DND-41 (cell line): Measurements from ENCODE around the gene ELMOD1.

Experiments used
- ATAC-seq: fragments of 200-7000 bp; cut with Tn5 transposase; 3 replicates; pipeline ENCODE4 v1.9.1; 2021; ENCODE audit warnings: low read depth; ENCODE audit not compliant: insufficient read depth
- DNase-seq: peaks from one replicate; pipeline ENCODE4 v3.0.0-alpha.2; 2020
- H2AFZ ChIP-seq: 2 replicates; pipeline ENCODE4 v1.6.0; 2012; ENCODE audit warnings: low read depth, low read length
- H3K27ac ChIP-seq: 2 replicates; pipeline ENCODE4 v1.5.1; 2012; ENCODE audit warnings: low read length, inconsistent platforms
- H3K27me3 ChIP-seq: fragments of 200-600 bp; sonication (generic); 2 replicates; pipeline ENCODE4 v1.6.0; 2012; ENCODE audit warnings: low read length, mild to moderate bottlenecking, inconsistent platforms; ENCODE audit not compliant: insufficient read depth, poor library complexity
- H3K36me3 ChIP-seq: 2 replicates; pipeline ENCODE4 v1.5.1; 2012; ENCODE audit warnings: low read length, inconsistent platforms; ENCODE audit not compliant: insufficient read depth
- H3K4me1 ChIP-seq: 2 replicates; pipeline ENCODE4 v1.5.1; 2012; ENCODE audit warnings: mild to moderate bottlenecking, low read length; ENCODE audit not compliant: insufficient read depth
- H3K4me2 ChIP-seq: 2 replicates; pipeline ENCODE4 v1.6.0; 2012; ENCODE audit warnings: mild to moderate bottlenecking, moderate library complexity, low read length, inconsistent platforms; ENCODE audit not compliant: insufficient read depth
- H3K4me3 ChIP-seq, 2 experiments: fragments of 200-600 bp in 1 of 2; shearing (Covaris generic) in 1 of 2; 2 replicates each; pipeline ENCODE4 v1.5.1; 2012 to 2016; ENCODE audit warnings: inconsistent platforms in 2 of 2, low read length in 2 of 2, mild to moderate bottlenecking in 2 of 2, low read depth in 1 of 2, moderate library complexity in 1 of 2
- H3K79me2 ChIP-seq: 2 replicates; pipeline ENCODE4 v1.6.0; 2012; ENCODE audit warnings: low read length, inconsistent platforms; ENCODE audit not compliant: insufficient read depth
- H3K9ac ChIP-seq: 2 replicates; pipeline ENCODE4 v1.6.0; 2012; ENCODE audit warnings: low read depth, mild to moderate bottlenecking, inconsistent platforms, low read length, moderate library complexity
- H3K9me3 ChIP-seq: 2 replicates; pipeline ENCODE4 v1.5.1; 2012; ENCODE audit warnings: low read length, moderate library complexity, mild to moderate bottlenecking, inconsistent platforms; ENCODE audit not compliant: insufficient read depth, severe bottlenecking
- H4K20me1 ChIP-seq: 2 replicates; pipeline ENCODE4 v1.6.0; 2012; ENCODE audit warnings: low read length; ENCODE audit not compliant: insufficient read depth
- EZH2 ChIP-seq: IDR thresholded peaks from 3 replicates; pipeline ENCODE4 v1.6.1; 2012; ENCODE audit warnings: borderline replicate concordance, low read depth, mild to moderate bottlenecking, moderate library complexity, low read length, inconsistent platforms; ENCODE audit not compliant: severe bottlenecking
- TF ChIP-seq, protein P1 (sequence below): IDR thresholded peaks from 2 replicates; pipeline ENCODE4 v1.5.1; 2012; ENCODE audit warnings: borderline replicate concordance, low read length, moderate library complexity, mild to moderate bottlenecking; ENCODE audit not compliant: poor library complexity, severe bottlenecking; ENCODE audit errors: extremely low read depth

ELMOD1 gene

DNA sequence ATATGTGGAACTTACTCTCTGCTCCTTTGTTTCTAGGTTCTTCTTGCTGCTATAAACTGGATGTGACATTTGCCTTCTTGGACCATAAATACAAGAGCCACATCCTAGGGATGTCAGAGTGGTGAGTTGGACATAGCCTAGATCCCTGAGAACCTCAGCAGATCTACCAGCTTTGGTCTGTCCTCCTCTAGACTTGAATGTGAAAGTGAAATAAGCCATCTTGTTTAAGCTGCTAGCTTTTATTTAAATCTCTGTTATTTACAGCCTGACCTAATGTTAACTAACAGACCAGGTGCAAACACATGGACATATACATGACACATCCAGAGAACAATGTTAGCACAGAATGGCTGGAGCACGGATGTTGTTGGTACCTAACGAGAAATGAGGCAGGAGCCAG is 85.0 kb downstream of the ELMOD1 start:
- TF ChIP-seq EZH2 = no peak
- TF ChIP-seq, protein P1, sequence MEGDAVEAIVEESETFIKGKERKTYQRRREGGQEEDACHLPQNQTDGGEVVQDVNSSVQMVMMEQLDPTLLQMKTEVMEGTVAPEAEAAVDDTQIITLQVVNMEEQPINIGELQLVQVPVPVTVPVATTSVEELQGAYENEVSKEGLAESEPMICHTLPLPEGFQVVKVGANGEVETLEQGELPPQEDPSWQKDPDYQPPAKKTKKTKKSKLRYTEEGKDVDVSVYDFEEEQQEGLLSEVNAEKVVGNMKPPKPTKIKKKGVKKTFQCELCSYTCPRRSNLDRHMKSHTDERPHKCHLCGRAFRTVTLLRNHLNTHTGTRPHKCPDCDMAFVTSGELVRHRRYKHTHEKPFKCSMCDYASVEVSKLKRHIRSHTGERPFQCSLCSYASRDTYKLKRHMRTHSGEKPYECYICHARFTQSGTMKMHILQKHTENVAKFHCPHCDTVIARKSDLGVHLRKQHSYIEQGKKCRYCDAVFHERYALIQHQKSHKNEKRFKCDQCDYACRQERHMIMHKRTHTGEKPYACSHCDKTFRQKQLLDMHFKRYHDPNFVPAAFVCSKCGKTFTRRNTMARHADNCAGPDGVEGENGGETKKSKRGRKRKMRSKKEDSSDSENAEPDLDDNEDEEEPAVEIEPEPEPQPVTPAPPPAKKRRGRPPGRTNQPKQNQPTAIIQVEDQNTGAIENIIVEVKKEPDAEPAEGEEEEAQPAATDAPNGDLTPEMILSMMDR = no peak
- Histone ChIP-seq H4K20me1 (no peaks in the 10 kb centered on the region), H3K27ac (no peak overlapping the region), H3K9me3 (no peaks in the 10 kb centered on the region), H3K4me2 (no peak overlapping the region), H3K4me1 (no peaks in the 10 kb centered on the region), H2AFZ (no peak overlapping the region), H3K9ac (no peak overlapping the region), H3K79me2 (no peaks in the 10 kb centered on the region), H3K36me3 (no peaks in the 10 kb centered on the region), H3K4me3 (no peak overlapping the region), H3K27me3 (no peaks in the 10 kb centered on the region)
- ATAC-seq (no peak), DNase-seq (no peak)

DNA sequence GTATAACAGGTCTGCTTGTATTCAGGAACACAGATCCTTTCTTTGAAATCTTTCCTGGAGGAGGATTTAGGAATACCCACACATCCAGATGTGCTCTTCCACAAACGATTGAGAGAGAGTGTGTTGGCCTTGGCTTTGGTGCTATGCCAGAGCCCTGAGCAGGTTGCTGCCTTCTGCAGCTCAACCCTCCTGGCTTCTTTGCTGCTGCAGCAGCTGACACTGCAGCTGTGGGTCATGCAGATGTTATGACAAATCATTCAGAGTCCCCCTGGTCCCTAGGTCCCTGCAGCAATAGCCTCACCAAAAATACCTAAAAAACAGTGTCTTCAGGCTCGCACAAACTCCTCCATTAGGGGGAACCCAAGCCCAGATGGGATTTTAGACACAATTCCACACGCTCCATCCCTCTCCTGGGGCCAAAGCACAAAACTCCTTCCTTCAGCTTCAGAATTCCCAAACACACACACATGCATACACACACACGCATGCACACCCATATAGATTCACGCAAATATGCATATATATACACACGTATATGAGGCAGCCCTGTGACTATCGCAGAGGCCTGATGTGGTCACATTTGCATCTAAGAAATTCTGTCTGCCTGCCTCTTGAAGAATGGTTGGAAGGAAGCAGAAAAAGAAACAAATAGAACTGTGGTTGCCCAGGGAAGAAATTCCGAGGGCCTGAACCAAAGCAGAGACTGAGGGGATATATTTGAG is 85.5 kb downstream of the ELMOD1 start:
- Histone ChIP-seq H2AFZ (no peak overlapping the region), H3K27ac (no peak overlapping the region), H3K9ac (no peak overlapping the region), H3K79me2 (no peaks in the 10 kb centered on the region), H4K20me1 (no peaks in the 10 kb centered on the region), H3K4me1 (no peaks in the 10 kb centered on the region), H3K4me3 (no peak overlapping the region), H3K27me3 (no peaks in the 10 kb centered on the region), H3K9me3 (no peaks in the 10 kb centered on the region), H3K4me2 (no peak overlapping the region), H3K36me3 (no peaks in the 10 kb centered on the region)
- no peak for TF ChIP-seq EZH2
- TF ChIP-seq, protein P1 = no peak
- ATAC-seq = no peak
- no peak for DNase-seq

DNA sequence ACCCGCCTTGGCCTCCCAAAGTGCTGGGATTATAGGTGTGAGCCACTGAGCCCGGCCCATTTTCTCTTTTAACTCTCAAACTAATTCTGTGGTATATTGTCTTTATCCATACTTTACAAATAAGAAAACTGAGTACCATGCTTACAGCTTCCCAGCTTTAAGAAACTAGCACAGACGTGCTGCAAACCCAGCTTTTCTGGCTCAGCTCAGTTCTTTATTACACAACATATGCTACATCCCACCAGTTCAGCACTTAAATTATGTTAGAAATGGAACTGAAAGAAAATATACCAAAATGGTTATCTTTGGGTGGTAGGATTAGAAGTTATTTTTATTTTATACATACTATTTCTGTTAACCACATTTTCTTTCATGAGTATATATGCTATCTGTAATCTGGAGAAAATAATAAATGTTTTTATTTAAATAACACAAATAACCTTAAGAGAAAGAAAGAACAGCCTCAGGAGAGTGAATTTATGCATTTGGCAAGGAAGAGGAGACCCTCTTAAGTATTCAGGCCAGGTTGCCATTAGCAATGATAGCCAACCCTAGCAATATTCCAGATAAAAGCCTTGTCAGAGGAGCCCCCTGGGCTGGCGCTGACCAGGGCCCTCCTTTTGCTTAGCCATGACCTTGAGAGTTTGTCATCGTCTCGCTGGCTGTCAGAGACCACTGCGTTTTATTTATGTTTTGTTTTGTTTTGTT is 87.1 kb downstream of the ELMOD1 start:
- ATAC-seq = no peak
- TF ChIP-seq EZH2 = no peak
- TF ChIP-seq, protein P1 = no peak
- Histone ChIP-seq H3K27me3 (no peaks in the 10 kb centered on the region), H3K79me2 (no peaks in the 10 kb centered on the region), H3K27ac (no peak overlapping the region), H3K36me3 (no peaks in the 10 kb centered on the region), H2AFZ (no peak overlapping the region), H3K9me3 (no peaks in the 10 kb centered on the region), H3K4me2 (no peak overlapping the region), H4K20me1 (no peaks in the 10 kb centered on the region), H3K9ac (no peak overlapping the region), H3K4me1 (no peaks in the 10 kb centered on the region), H3K4me3 (no peak overlapping the region)
- no peak for DNase-seq
